Tibial nerve (tissue), 4 donors: ENCODE data around the gene ZC3H10. TPM values are rescaled to one million over a fixed set of nuclear protein-coding genes. Genes with fewer than 3 reads are reported as not detected.
A peak's percentile ranks its signal among the peaks of the same experiment; 100 is the strongest.

ENCODE experiments used
- DNase-seq, 2 donors: peaks; one replicate each; pipeline ENCODE4 v3.0.0-alpha.2; 2019; ENCODE audit warnings: low spot score in 2 of 2
- H3K27ac ChIP-seq, 4 donors: fragments of 200-600 bp; sonication (generic) in 3 of 4; one replicate each; pipeline ENCODE4 v1.5.1; 2017 to 2019; ENCODE audit warnings: mild to moderate bottlenecking in 1 of 4
- H3K27me3 ChIP-seq, 2 donors: fragments of 200-600 bp; sonication (generic) in 1 of 2; one replicate each; pipeline versions ENCODE4 v1.5.1 to v1.6.0; 2017 to 2019
- H3K36me3 ChIP-seq, 3 donors: fragments of 200-600 bp; sonication (generic); one replicate each; pipeline ENCODE4 v1.5.1; 2018 to 2019
- H3K4me1 ChIP-seq, 4 donors: fragments of 200-600 bp; sonication (generic) in 3 of 4; one replicate each; pipeline ENCODE4 v1.5.1; 2017 to 2019
- H3K4me3 ChIP-seq, 4 donors: fragments of 200-600 bp; sonication (generic) in 3 of 4; one replicate each; pipeline ENCODE4 v1.5.1; 2017 to 2019; ENCODE audit warnings: mild to moderate bottlenecking in 1 of 4, moderate library complexity in 1 of 4
- H3K9me3 ChIP-seq, 4 donors: fragments of 200-600 bp; sonication (generic) in 3 of 4; one replicate each; pipeline ENCODE4 v1.5.1; 2017 to 2019
- EP300 ChIP-seq, 2 donors: sonication (generic); formaldehyde crosslinking; IDR thresholded peaks; one replicate each; pipeline ENCODE4 v1.6.1; 2017; ENCODE audit warnings: antibody characterized with exemption in 2 of 2, mild to moderate bottlenecking in 1 of 2
- POLR2A ChIP-seq, 2 donors: fragments of 450-650 bp; IDR thresholded peaks; one replicate each; pipeline ENCODE4 v1.6.1; 2017; ENCODE audit warnings: antibody characterized with exemption in 2 of 2, mild to moderate bottlenecking in 2 of 2, moderate library complexity in 2 of 2
- WGBS, 2 donors: methylation state at CpG; one replicate each; pipeline ENCODE4 v1.1.5; 2018; 5-methylcytosine and 5-hydroxymethylcytosine counted together
- total RNA-seq, 4 donors: library from RNA; depleted of rRNA; stranded (reverse); fragments of >200 nt; gene quantifications; one replicate each; pipeline ENCODE4 v1.1.0, GENCODE V29; 2016
- TF ChIP-seq, protein P1 (sequence below), 5 experiments: fragments of 200-600 bp in 3 of 5; fragments of 450-650 bp in 2 of 5; sonication (generic) in 3 of 5; IDR thresholded peaks; one replicate each; pipeline ENCODE4 v1.5.1; 2016 to 2019; ENCODE audit warnings: antibody characterized with exemption in 5 of 5, mild to moderate bottlenecking in 3 of 5, moderate library complexity in 2 of 5

Gene ZC3H10
- total RNA-seq, 4 donors from 2014 or later, result 2.9 to 5.1 (median 4.8) TPM

GRCh38 chr12:56157201-56158028, 39.3 kb downstream of the ZC3H10 start:
- no peaks in the 10 kb centered on the region for H3K27me3 ChIP-seq
- WGBS, 2 donors, result 4 to 5% methylated on average over 45 of the region's 45 CpGs
- peak overlapping the region; percentile 96 to 98 (median 98) for H3K27ac ChIP-seq
- TF ChIP-seq EP300 (IDR thresholded peaks at IDR 0.05) (no peak), POLR2A (IDR thresholded peaks at IDR 0.05) (peak in 1 of 2 donors; percentile 15)
- TF ChIP-seq, protein P1, sequence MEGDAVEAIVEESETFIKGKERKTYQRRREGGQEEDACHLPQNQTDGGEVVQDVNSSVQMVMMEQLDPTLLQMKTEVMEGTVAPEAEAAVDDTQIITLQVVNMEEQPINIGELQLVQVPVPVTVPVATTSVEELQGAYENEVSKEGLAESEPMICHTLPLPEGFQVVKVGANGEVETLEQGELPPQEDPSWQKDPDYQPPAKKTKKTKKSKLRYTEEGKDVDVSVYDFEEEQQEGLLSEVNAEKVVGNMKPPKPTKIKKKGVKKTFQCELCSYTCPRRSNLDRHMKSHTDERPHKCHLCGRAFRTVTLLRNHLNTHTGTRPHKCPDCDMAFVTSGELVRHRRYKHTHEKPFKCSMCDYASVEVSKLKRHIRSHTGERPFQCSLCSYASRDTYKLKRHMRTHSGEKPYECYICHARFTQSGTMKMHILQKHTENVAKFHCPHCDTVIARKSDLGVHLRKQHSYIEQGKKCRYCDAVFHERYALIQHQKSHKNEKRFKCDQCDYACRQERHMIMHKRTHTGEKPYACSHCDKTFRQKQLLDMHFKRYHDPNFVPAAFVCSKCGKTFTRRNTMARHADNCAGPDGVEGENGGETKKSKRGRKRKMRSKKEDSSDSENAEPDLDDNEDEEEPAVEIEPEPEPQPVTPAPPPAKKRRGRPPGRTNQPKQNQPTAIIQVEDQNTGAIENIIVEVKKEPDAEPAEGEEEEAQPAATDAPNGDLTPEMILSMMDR (IDR thresholded peaks at IDR 0.05), result peak; percentile 55 to 81 (median 60)
- peak overlapping the region; percentile 69 to 94 (median 89) for H3K4me3 ChIP-seq
- H3K36me3 ChIP-seq, result peaks cover 0 to 31% (median 12%) of the 10 kb centered on the region in 3 donors
- peak; percentile 66 to 81 for DNase-seq
- no peaks in the 10 kb centered on the region for H3K9me3 ChIP-seq
- H3K4me1 ChIP-seq, result peaks cover 0 to 59% (median 31%) of the 10 kb centered on the region in 4 donors

- H3K4me1 ChIP-seq, result peaks cover 0 to 52% (median 31%) of the 10 kb centered on the region in 4 donors
- TF ChIP-seq POLR2A (IDR thresholded peaks at IDR 0.05) (peak; percentile 99 to 100), EP300 (IDR thresholded peaks at IDR 0.05) (peak; percentile 26 to 100)
- TF ChIP-seq, protein P1 (IDR thresholded peaks at IDR 0.05), result no peak
- WGBS, 2 donors, result 0 to 1% methylated on average over 29 to 30 of the region's 30 CpGs
- peak; percentile 98 to 100 for DNase-seq
- H3K9me3 ChIP-seq, result no peaks in the 10 kb centered on the region
- peaks cover 0 to 39% (median 12%) of the 10 kb centered on the region in 3 donors for H3K36me3 ChIP-seq
- peak within 1 kb of the TSS; percentile 69 to 94 (median 89) for H3K4me3 ChIP-seq
- no peaks in the 10 kb centered on the region for H3K27me3 ChIP-seq
- H3K27ac ChIP-seq, result peak within 1 kb of the TSS; percentile 96 to 98 (median 98)
These were observed 40.2 kb downstream of the ZC3H10 start, which contains the start of gene MYL6 for GRCh38 chr12:56158029-56158925. TSS of gene MYL6 (plus strand) at chr12:56158359. CDS start at chr12:56158402, 43 bp downstream.

- WGBS, 2 donors, result 0% methylated on average over 6 of the region's 6 CpGs
- Histone ChIP-seq H3K27ac (peak overlapping the region; percentile 96 to 98 (median 98)), H3K4me3 (peak overlapping the region; percentile 69 to 94 (median 89)), H3K27me3 (no peaks in the 10 kb centered on the region), H3K9me3 (no peaks in the 10 kb centered on the region), H3K36me3 (peaks cover 0 to 46% (median 12%) of the 10 kb centered on the region in 3 donors), H3K4me1 (peaks cover 0 to 45% (median 31%) of the 10 kb centered on the region in 4 donors)
- TF ChIP-seq, protein P1 (IDR thresholded peaks at IDR 0.05), result no peak
- peak in 1 of 2 donors; percentile 67 for TF ChIP-seq EP300 (IDR thresholded peaks at IDR 0.05)
- peak in 1 of 2 donors; percentile 46 for TF ChIP-seq POLR2A (IDR thresholded peaks at IDR 0.05)
- peak; percentile 62 to 71 for DNase-seq
These were observed 40.9 kb downstream of the ZC3H10 start for GRCh38 chr12:56158926-56159461.

DNA sequence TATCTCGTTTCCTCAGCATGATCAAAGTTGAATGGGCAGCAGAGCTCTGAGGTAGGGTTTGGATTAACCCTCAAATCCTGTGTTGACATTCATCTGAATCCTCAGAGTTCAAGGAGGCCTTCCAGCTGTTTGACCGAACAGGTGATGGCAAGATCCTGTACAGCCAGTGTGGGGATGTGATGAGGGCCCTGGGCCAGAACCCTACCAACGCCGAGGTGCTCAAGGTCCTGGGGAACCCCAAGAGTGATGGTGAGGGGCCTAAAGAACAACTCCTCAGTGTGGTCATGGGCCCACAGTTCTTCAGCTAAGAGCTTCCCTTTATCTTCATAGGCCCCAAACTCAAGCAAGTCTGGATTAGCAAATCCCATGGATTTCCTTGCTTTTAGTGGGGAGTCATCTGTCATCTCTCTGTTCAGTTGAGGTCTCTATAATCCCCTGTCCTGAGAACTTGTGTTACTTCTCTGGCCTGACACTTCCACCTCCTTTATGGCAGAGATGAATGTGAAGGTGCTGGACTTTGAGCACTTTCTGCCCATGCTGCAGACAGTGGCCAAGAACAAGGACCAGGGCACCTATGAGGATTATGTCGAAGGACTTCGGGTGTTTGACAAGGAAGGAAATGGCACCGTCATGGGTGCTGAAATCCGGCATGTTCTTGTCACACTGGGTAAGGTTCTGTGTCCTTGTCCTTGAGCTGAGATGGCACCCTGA, 41.6 kb downstream of the ZC3H10 start:
- H3K9me3 ChIP-seq, result no peaks in the 10 kb centered on the region
- peak overlapping the region; percentile 96 to 98 (median 98) for H3K27ac ChIP-seq
- DNase-seq, result no peak
- H3K27me3 ChIP-seq, result no peaks in the 10 kb centered on the region
- no peak for TF ChIP-seq POLR2A (IDR thresholded peaks at IDR 0.05)
- peaks cover 0 to 53% (median 19%) of the 10 kb centered on the region in 3 donors for H3K36me3 ChIP-seq
- 18 to 20% methylated on average over 8 of the region's 8 CpGs for WGBS, 2 donors
- peaks cover 0 to 41% (median 31%) of the 10 kb centered on the region in 4 donors for H3K4me1 ChIP-seq
- H3K4me3 ChIP-seq, result peak overlapping the region; percentile 69 to 94 (median 89)
